GM19351 (cell line): ENCODE results near the gene RGL3.
A peak's percentile ranks its signal among the peaks of the same experiment; 100 is the strongest.
"Not testable (repeated sequence)": the region's sequence is repeated elsewhere in the genome, so short reads cannot be mapped to it uniquely, and the experiment has no call there.

Source experiments
- ATAC-seq: cut with Tn5 transposase; IDR thresholded peaks from one replicate; pipeline ENCODE4 v1.9.1; 2021; ENCODE audit warnings: mild to moderate bottlenecking, moderate library complexity; ENCODE audit not compliant: unreplicated experiment

Gene RGL3

GRCh38 chr19:11384778-11385129 lies 34.4 kb downstream of the RGL3 start:
- no peak for ATAC-seq

GRCh38 chr19:11383706-11384048 lies 35.4 kb downstream of the RGL3 start:
- no peak for ATAC-seq

GRCh38 chr19:11382898-11383705 lies 36.0 kb downstream of the RGL3 start:
- no peak for ATAC-seq

- peak; percentile 68 for ATAC-seq
These were observed 38.2 kb downstream of the RGL3 start for GRCh38 chr19:11380653-11381537.

- ATAC-seq = no peak
These were observed 39.2 kb downstream of the RGL3 start for GRCh38 chr19:11379857-11380350.

GRCh38 chr19:11379269-11379845 lies 39.8 kb downstream of the RGL3 start:
- ATAC-seq = not testable (repeated sequence)

- no peak for ATAC-seq
These were observed 40.6 kb downstream of the RGL3 start for GRCh38 chr19:11378319-11379189.

GRCh38 chr19:11377756-11378155 lies 41.4 kb downstream of the RGL3 start:
- ATAC-seq = no peak

GRCh38 chr19:11377237-11377636 lies 41.9 kb downstream of the RGL3 start:
- no peak for ATAC-seq

- no peak for ATAC-seq
These were observed 43.8 kb downstream of the RGL3 start for GRCh38 chr19:11375143-11375948.

- peak; percentile 84 for ATAC-seq
These were observed 44.5 kb downstream of the RGL3 start, which contains the start of gene SWSAP1 for GRCh38 chr19:11374433-11375142. TSS of gene SWSAP1 (plus strand) at chr19:11374666. CDS start at chr19:11374681, 15 bp downstream.

GRCh38 chr19:11373885-11374432 lies 45.2 kb downstream of the RGL3 start:
- ATAC-seq = no peak

GRCh38 chr19:11373166-11373884 lies 45.8 kb downstream of the RGL3 start:
- no peak for ATAC-seq

- no peak for ATAC-seq
These were observed 48.4 kb downstream of the RGL3 start for GRCh38 chr19:11370744-11371143.

GRCh38 chr19:11367528-11367927 lies 51.6 kb downstream of the RGL3 start:
- no peak for ATAC-seq

- ATAC-seq = no peak
These were observed 53.5 kb downstream of the RGL3 start for GRCh38 chr19:11365557-11366117.

- ATAC-seq = no peak
These were observed 54.2 kb downstream of the RGL3 start for GRCh38 chr19:11364935-11365334.
